HEK293 (cell line): Measurements from ENCODE around the gene ENTPD8.

Experiments
- CTCF ChIA-PET: fragments of 350-600 bp; formaldehyde crosslinking; extraction: SDS; loops from one replicate; lab custom pipeline; 2021; ENCODE audit warnings: antibody characterized with exemption; lab: Yijun Ruan, JAX
- POLR2A ChIA-PET: fragments of 300-600 bp; formaldehyde crosslinking; extraction: SDS; loops from one replicate; lab custom pipeline; 2020; ENCODE audit warnings: antibody characterized with exemption, inconsistent platforms; lab: Yijun Ruan, JAX
- H3K27ac ChIP-seq: fragments of 200-500 bp; sonication (Bioruptor generic); 2 replicates; pipeline ENCODE4 v1.5.1; 2014; ENCODE audit warnings: low read depth, low read length, control low read depth, inconsistent platforms; ENCODE audit errors: extremely low read depth
- H3K36me3 ChIP-seq, 2 experiments: fragments of 200-500 bp in 1 of 2; sonication (Bioruptor generic) in 1 of 2; 1 replicate in 1 of 2; 2 replicates in 1 of 2; pipeline ENCODE4 v1.5.1; 2014 to 2017; ENCODE audit warnings: inconsistent platforms in 2 of 2, low read length in 2 of 2; ENCODE audit not compliant: control insufficient read depth in 2 of 2, insufficient read depth in 1 of 2
- H3K4me1 ChIP-seq: fragments of 200-500 bp; sonication (Bioruptor generic); 2 replicates; pipeline ENCODE4 v1.5.1; 2014; ENCODE audit warnings: mild to moderate bottlenecking, low read length, inconsistent platforms; ENCODE audit not compliant: control insufficient read depth, insufficient read depth
- H3K4me3 ChIP-seq: 2 replicates; pipeline ENCODE4 v1.5.1; 2011; ENCODE audit warnings: low read depth, mild to moderate bottlenecking, control low read depth, low read length, moderate library complexity
- H3K9me3 ChIP-seq: fragments of 200-500 bp; sonication (Bioruptor generic); 2 replicates; pipeline ENCODE4 v1.5.1; 2014; ENCODE audit warnings: low read depth, low read length, inconsistent platforms; ENCODE audit not compliant: control insufficient read depth, insufficient read depth
- GLI2 ChIP-seq: fragments of 450-650 bp; formaldehyde crosslinking; IDR thresholded peaks from 2 replicates; pipeline ENCODE4; 2017; ENCODE audit warnings: missing biosample characterization, missing genetic modification characterization, low read depth, borderline replicate concordance
- KLF1 ChIP-seq: fragments of 450-650 bp; formaldehyde crosslinking; IDR thresholded peaks from 2 replicates; pipeline ENCODE4 v1.5.1; 2016; ENCODE audit warnings: missing biosample characterization, missing genetic modification characterization
- KLF7 ChIP-seq: fragments of 450-650 bp; formaldehyde crosslinking; IDR thresholded peaks from 2 replicates; pipeline ENCODE4 v1.5.1; 2016; ENCODE audit warnings: missing biosample characterization, missing genetic modification characterization, borderline replicate concordance
- KLF8 ChIP-seq: fragments of 450-650 bp; formaldehyde crosslinking; IDR thresholded peaks from 2 replicates; pipeline ENCODE4 v1.5.1; 2016; ENCODE audit warnings: missing biosample characterization, missing genetic modification characterization
- KLF9 ChIP-seq: fragments of 450-650 bp; formaldehyde crosslinking; IDR thresholded peaks from 2 replicates; pipeline ENCODE4 v1.5.1; 2016; ENCODE audit warnings: missing biosample characterization, missing genetic modification characterization, low read depth
- SP3 ChIP-seq: fragments of 450-650 bp; formaldehyde crosslinking; IDR thresholded peaks from 2 replicates; pipeline ENCODE4 v1.5.1; 2016; ENCODE audit warnings: missing biosample characterization, missing genetic modification characterization
- YY1 ChIP-seq: fragments of 450-650 bp; formaldehyde crosslinking; IDR thresholded peaks from 2 replicates; pipeline ENCODE4 v1.5.1; 2018; ENCODE audit warnings: missing biosample characterization, missing genetic modification characterization
- ZBTB20 ChIP-seq: fragments of 450-650 bp; formaldehyde crosslinking; IDR thresholded peaks from 2 replicates; pipeline ENCODE4 v1.5.1; 2016; ENCODE audit warnings: missing biosample characterization, missing genetic modification characterization
- ZNF214 ChIP-seq: fragments of 450-650 bp; formaldehyde crosslinking; IDR thresholded peaks from 2 replicates; pipeline ENCODE4 v1.5.1; 2017; ENCODE audit warnings: missing biosample characterization, mild to moderate bottlenecking, missing genetic modification characterization, borderline replicate concordance
- ZNF274 ChIP-seq, 2 experiments: fragments of 200-500 bp in 1 of 2; fragments of 450-650 bp in 1 of 2; sonication (Bioruptor generic) in 1 of 2; formaldehyde crosslinking in 1 of 2; IDR thresholded peaks; 2 replicates each; pipeline versions ENCODE4 v1.5.1 to v1.6.1; 2014 to 2016; ENCODE audit warnings: borderline replicate concordance in 1 of 2, inconsistent platforms in 1 of 2, low read length in 1 of 2, missing biosample characterization in 1 of 2, missing genetic modification characterization in 1 of 2
- ZNF366 ChIP-seq: fragments of 450-650 bp; formaldehyde crosslinking; conservative IDR thresholded peaks from 2 replicates; pipeline ENCODE4 v1.5.1; 2016; ENCODE audit warnings: missing biosample characterization, missing genetic modification characterization
- ZNF37A ChIP-seq: fragments of 450-650 bp; IDR thresholded peaks from 2 replicates; pipeline ENCODE4 v1.5.1; 2018; ENCODE audit warnings: missing biosample characterization, missing genetic modification characterization
- ZNF394 ChIP-seq: fragments of 450-650 bp; formaldehyde crosslinking; IDR thresholded peaks from 2 replicates; pipeline ENCODE4 v1.5.1; 2016; ENCODE audit warnings: missing biosample characterization, missing genetic modification characterization, mild to moderate bottlenecking, moderate library complexity, borderline replicate concordance
- ZNF404 ChIP-seq: fragments of 450-650 bp; formaldehyde crosslinking; IDR thresholded peaks from 2 replicates; pipeline ENCODE4 v1.5.1; 2017; ENCODE audit warnings: missing biosample characterization, missing genetic modification characterization
- ZNF426 ChIP-seq: fragments of 450-650 bp; formaldehyde crosslinking; IDR thresholded peaks from 2 replicates; pipeline ENCODE4 v1.5.1; 2017; ENCODE audit warnings: missing biosample characterization, missing genetic modification characterization, mild to moderate bottlenecking, inconsistent platforms, moderate library complexity
- ZNF473 ChIP-seq: fragments of 450-650 bp; formaldehyde crosslinking; IDR thresholded peaks from 2 replicates; pipeline ENCODE4 v1.5.1; 2017; ENCODE audit warnings: missing biosample characterization, missing genetic modification characterization
- ZNF48 ChIP-seq: fragments of 450-650 bp; formaldehyde crosslinking; IDR thresholded peaks from 2 replicates; pipeline ENCODE4 v1.5.1; 2016; ENCODE audit warnings: missing biosample characterization, missing genetic modification characterization
- ZNF501 ChIP-seq: fragments of 450-650 bp; formaldehyde crosslinking; IDR thresholded peaks from 2 replicates; pipeline ENCODE4 v1.5.1; 2016; ENCODE audit warnings: missing biosample characterization, missing genetic modification characterization
- ZNF585B ChIP-seq: fragments of 450-650 bp; formaldehyde crosslinking; IDR thresholded peaks from 2 replicates; pipeline ENCODE4 v1.5.1; 2016; ENCODE audit warnings: missing biosample characterization, missing genetic modification characterization
- ZNF626 ChIP-seq: fragments of 450-650 bp; sonication (Bioruptor Pico); formaldehyde crosslinking; IDR thresholded peaks from 2 replicates; pipeline ENCODE4 v1.5.1; 2018; ENCODE audit warnings: missing biosample characterization, missing genetic modification characterization, inconsistent platforms
- ZNF660 ChIP-seq: fragments of 450-650 bp; IDR thresholded peaks from 2 replicates; pipeline ENCODE4 v1.5.1; 2018; ENCODE audit warnings: missing biosample characterization, mild to moderate bottlenecking, missing genetic modification characterization
- ZNF792 ChIP-seq: fragments of 450-650 bp; formaldehyde crosslinking; IDR thresholded peaks from 2 replicates; pipeline ENCODE4 v1.5.1; 2016; ENCODE audit warnings: missing biosample characterization, missing genetic modification characterization
- TF ChIP-seq, protein P1 (sequence below): fragments of 450-650 bp; IDR thresholded peaks from 2 replicates; pipeline ENCODE4 v1.5.1; 2018; ENCODE audit warnings: missing biosample characterization, mild to moderate bottlenecking, missing genetic modification characterization
- TF ChIP-seq, protein P2 (sequence below): fragments of 450-650 bp; formaldehyde crosslinking; IDR thresholded peaks from 2 replicates; pipeline ENCODE4 v1.5.1; 2016; ENCODE audit warnings: missing biosample characterization, missing genetic modification characterization
- TF ChIP-seq, protein P3 (sequence below): fragments of 450-650 bp; formaldehyde crosslinking; IDR thresholded peaks from 2 replicates; pipeline ENCODE4 v1.5.1; 2017; ENCODE audit warnings: missing biosample characterization, mild to moderate bottlenecking, missing genetic modification characterization, moderate library complexity

ENTPD8 gene

DNA sequence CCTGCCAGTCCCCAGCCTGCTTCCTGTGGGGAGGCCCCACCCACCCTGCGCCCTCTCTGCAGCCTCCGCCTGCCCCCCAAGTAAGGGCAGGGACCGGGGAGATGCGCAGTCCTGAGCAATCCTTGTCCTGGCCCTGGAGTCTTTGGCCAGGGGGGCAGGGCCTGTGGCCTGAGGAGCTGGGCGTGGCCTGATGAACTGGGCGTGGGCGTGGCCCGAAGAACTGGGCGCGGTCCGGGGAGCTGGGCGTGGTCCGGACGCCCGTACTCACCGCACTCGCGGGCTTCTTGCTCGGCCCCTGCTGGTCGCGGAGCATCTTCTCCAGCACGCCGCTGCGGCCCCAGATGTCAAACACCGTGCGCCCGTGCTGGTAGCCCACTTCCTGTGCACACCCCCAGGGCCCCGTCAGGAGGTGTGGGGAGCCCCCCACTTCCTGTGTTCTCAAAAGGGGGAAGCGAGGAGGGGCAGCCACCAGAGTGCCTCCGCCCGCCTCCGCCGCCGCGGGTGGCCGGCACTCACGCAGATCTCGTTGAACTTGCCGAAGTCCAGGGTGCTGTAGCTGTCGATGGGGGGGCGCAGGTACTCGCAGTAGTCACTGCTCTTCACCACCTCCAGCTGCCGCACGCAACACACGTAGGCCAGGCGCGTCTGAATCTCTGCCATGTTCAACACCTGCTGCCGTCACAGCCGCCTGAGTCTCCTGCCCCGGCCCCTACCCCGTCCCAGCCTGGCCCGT, 20.7 kb upstream of the ENTPD8 start:
- POLR2A ChIA-PET = interaction anchor here (0.7 kb wide), 1 partner anchor 767 kb away, joined by 4 read pairs; no protein-coding TSS in a partner anchor

DNA sequence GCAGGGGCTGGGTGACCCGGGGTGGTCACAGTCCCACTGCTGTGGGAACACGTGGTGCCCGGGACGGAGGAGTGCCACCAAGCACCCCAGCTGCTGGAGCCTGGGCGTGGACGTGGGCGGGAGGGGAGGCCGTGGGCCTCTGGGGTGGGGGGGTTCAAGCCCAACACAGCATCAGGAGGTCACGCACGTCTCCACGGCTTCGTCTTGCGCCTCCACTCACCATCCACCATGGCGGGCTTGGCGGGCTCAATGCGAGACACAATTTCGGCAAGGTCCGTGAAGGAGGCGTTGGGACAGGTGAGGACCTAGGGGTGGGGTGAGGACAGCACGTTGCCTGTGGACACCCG, 20.1 kb upstream of the ENTPD8 start:
- Histone ChIP-seq H3K4me1 (peaks cover 6% of the 10 kb centered on the region), H3K9me3 (no peaks in the 10 kb centered on the region), H3K27ac (no peak overlapping the region), H3K36me3 (peaks cover 0 to 17% of the 10 kb centered on the region in 2 experiments; a peak in 1 of 3 replicates), H3K4me3 (no peak overlapping the region)
- CTCF ChIA-PET = no interaction called here
- TF ChIP-seq, protein P1, sequence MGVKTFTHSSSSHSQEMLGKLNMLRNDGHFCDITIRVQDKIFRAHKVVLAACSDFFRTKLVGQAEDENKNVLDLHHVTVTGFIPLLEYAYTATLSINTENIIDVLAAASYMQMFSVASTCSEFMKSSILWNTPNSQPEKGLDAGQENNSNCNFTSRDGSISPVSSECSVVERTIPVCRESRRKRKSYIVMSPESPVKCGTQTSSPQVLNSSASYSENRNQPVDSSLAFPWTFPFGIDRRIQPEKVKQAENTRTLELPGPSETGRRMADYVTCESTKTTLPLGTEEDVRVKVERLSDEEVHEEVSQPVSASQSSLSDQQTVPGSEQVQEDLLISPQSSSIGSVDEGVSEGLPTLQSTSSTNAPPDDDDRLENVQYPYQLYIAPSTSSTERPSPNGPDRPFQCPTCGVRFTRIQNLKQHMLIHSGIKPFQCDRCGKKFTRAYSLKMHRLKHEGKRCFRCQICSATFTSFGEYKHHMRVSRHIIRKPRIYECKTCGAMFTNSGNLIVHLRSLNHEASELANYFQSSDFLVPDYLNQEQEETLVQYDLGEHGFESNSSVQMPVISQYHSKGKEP (tag by site-specific recombination) = no peak
- TF ChIP-seq KLF1 (tag by site-specific recombination) (no peak), ZNF501 (tag by site-specific recombination) (no peak), YY1 (no peak), ZNF792 (tag by site-specific recombination) (no peak), ZNF366 (tag by site-specific recombination) (no peak), ZNF404 (no peak), ZNF585B (tag by site-specific recombination) (no peak), ZNF394 (tag by site-specific recombination) (no peak), ZNF48 (no peak)
- POLR2A ChIA-PET = interaction anchor here (0.7 kb wide), 1 partner anchor 766 kb away, joined by 4 read pairs; no protein-coding TSS in a partner anchor

More for the DNA sequence above, 20.7 kb upstream of the ENTPD8 start:
- Histone ChIP-seq H3K36me3 (peaks cover 0 to 12% of the 10 kb centered on the region in 2 experiments; a peak in 1 of 3 replicates), H3K27ac (no peak overlapping the region), H3K4me1 (peaks cover 6% of the 10 kb centered on the region)
- CTCF ChIA-PET = interaction anchor here (1.5 kb wide), 1 partner anchor 176 kb away, joined by 4 read pairs; no protein-coding TSS in a partner anchor
- TF ChIP-seq ZBTB20 (tag by site-specific recombination) (no peak), KLF7 (tag by site-specific recombination) (peak; percentile 70; the same call in 1 of the 2 replicates), SP3 (tag by site-specific recombination) (0 out of 2 replicates have a peak, but pooled peaks have one; percentile 17), ZNF626 (tag by site-specific recombination) (no peak), ZNF214 (no peak), KLF8 (tag by site-specific recombination) (peak; percentile 96), ZNF37A (no peak), GLI2 (tag by site-specific recombination) (no peak), ZNF473 (tag by site-specific recombination) (no peak), KLF9 (tag by site-specific recombination) (peak; percentile 86), KLF1 (tag by site-specific recombination) (peak; percentile 100), ZNF501 (tag by site-specific recombination) (no peak), ZNF660 (tag by site-specific recombination) (no peak), ZNF426 (tag by site-specific recombination) (no peak), ZNF274 (IDR thresholded peaks at IDR 0.05; ENCODE audit: low read length) (no peak), ZNF274 (tag by site-specific recombination; IDR thresholded peaks at IDR 0.05; ENCODE audit: borderline replicate concordance) (no peak)
- TF ChIP-seq, protein P2, sequence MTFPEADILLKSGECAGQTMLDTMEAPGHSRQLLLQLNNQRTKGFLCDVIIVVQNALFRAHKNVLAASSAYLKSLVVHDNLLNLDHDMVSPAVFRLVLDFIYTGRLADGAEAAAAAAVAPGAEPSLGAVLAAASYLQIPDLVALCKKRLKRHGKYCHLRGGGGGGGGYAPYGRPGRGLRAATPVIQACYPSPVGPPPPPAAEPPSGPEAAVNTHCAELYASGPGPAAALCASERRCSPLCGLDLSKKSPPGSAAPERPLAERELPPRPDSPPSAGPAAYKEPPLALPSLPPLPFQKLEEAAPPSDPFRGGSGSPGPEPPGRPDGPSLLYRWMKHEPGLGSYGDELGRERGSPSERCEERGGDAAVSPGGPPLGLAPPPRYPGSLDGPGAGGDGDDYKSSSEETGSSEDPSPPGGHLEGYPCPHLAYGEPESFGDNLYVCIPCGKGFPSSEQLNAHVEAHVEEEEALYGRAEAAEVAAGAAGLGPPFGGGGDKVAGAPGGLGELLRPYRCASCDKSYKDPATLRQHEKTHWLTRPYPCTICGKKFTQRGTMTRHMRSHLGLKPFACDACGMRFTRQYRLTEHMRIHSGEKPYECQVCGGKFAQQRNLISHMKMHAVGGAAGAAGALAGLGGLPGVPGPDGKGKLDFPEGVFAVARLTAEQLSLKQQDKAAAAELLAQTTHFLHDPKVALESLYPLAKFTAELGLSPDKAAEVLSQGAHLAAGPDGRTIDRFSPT (tag by site-specific recombination) = no peak
- TF ChIP-seq, protein P3, sequence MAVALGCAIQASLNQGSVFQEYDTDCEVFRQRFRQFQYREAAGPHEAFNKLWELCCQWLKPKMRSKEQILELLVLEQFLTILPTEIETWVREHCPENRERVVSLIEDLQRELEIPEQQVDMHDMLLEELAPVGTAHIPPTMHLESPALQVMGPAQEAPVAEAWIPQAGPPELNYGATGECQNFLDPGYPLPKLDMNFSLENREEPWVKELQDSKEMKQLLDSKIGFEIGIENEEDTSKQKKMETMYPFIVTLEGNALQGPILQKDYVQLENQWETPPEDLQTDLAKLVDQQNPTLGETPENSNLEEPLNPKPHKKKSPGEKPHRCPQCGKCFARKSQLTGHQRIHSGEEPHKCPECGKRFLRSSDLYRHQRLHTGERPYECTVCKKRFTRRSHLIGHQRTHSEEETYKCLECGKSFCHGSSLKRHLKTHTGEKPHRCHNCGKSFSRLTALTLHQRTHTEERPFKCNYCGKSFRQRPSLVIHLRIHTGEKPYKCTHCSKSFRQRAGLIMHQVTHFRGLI (tag by site-specific recombination) = no peak
- TF ChIP-seq, all 188 proteins: peak for 5
- Histone ChIP-seq H3K4me3 (no peak overlapping the region), H3K9me3 (no peaks in the 10 kb centered on the region)
